Measurements from ENCODE around the gene SLIT1. TPM values are rescaled to one million over a fixed set of nuclear protein-coding genes. Genes with fewer than 3 reads are reported as not detected.

Gene SLIT1
- total RNA-seq, 4 donors from 2014 or later = not detected

DNA sequence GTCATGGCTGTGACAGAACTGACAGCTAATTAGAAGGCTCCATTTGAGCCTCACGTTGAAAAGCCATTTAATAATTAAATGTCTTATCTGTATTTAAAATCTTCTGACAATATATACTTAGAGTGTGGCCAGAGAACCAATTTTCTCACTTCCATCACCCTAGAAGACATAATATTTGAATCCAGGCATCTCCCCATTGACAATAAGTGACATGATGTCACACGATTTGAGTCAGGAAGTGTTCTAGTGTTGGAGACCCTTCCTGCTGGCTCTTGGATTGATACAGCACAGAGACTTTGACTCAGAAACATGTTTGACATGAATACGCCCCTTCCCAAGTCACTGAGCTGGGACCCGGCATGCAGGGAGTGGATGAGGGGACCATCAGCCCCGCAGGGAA is 85.9 kb downstream of the SLIT1 start:
- TF ChIP-seq, protein P1, sequence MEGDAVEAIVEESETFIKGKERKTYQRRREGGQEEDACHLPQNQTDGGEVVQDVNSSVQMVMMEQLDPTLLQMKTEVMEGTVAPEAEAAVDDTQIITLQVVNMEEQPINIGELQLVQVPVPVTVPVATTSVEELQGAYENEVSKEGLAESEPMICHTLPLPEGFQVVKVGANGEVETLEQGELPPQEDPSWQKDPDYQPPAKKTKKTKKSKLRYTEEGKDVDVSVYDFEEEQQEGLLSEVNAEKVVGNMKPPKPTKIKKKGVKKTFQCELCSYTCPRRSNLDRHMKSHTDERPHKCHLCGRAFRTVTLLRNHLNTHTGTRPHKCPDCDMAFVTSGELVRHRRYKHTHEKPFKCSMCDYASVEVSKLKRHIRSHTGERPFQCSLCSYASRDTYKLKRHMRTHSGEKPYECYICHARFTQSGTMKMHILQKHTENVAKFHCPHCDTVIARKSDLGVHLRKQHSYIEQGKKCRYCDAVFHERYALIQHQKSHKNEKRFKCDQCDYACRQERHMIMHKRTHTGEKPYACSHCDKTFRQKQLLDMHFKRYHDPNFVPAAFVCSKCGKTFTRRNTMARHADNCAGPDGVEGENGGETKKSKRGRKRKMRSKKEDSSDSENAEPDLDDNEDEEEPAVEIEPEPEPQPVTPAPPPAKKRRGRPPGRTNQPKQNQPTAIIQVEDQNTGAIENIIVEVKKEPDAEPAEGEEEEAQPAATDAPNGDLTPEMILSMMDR (IDR thresholded peaks at IDR 0.05) = no peak
- TF ChIP-seq POLR2A (IDR thresholded peaks at IDR 0.05) = no peak
- 65 to 74% methylated on average over 5 of the region's 5 CpGs for WGBS, 2 donors
- H3K4me3 ChIP-seq (ENCODE audit: low read depth, poor library complexity, severe bottlenecking) = no peak overlapping the region
- intact Hi-C loops (cut with DNase I; ENCODE audit: low total_unique reads) = no loop called here
- DNase-seq (ENCODE audit: low spot score in 2 of 2) = no peak

DNA sequence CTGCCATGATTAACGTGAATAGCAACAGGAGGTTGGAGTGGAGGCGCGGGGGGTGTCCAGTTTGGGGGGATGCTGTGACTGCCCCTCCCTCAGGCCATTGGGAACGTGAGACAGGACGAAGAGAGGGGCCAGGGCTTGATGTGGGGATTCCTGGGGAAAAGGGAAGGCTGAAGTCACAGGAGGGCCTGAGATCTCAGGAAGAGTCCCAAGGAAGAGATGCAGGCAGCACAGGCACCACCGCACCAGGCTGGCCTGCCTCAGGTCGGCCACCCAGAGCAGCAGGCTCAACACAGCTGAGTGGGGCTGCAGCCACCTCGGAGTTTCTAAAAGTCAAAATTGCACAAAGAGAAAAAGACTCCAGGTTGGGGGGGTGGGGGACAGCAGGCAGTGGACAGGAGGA is 86.7 kb downstream of the SLIT1 start:
- DNase-seq (ENCODE audit: low spot score in 2 of 2) = no peak
- TF ChIP-seq, protein P1 (IDR thresholded peaks at IDR 0.05) = no peak
- no peak for TF ChIP-seq POLR2A (IDR thresholded peaks at IDR 0.05)
- intact Hi-C loops (cut with DNase I; ENCODE audit: low total_unique reads) = no loop called here
- H3K4me3 ChIP-seq (ENCODE audit: low read depth, poor library complexity, severe bottlenecking) = no peak overlapping the region
- 67 to 70% methylated on average over 8 of the region's 8 CpGs for WGBS, 2 donors

DNA sequence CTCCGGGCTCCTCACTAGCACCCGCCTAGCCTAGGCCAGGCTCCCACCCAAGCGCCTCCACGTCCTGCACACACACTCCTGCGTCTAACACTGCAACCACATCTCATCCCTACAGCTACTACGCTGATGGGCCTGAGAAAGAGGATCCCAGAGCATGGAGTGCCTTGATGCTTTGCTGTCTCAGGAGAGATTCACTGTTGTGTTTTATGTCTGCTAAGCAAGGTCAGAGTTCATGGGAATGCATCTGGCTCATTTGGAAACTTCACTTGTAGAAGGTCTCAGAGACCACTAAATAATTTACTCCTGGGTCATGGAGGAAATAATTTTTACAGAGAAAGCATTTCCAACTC is 88.7 kb downstream of the SLIT1 start:
- no peak for TF ChIP-seq POLR2A (IDR thresholded peaks at IDR 0.05)
- TF ChIP-seq, protein P1 (IDR thresholded peaks at IDR 0.05) = no peak
- 78 to 88% methylated on average over 6 of the region's 6 CpGs for WGBS, 2 donors
- no peak overlapping the region for H3K4me3 ChIP-seq (ENCODE audit: low read depth, poor library complexity, severe bottlenecking)
- no peak for DNase-seq (ENCODE audit: low spot score in 2 of 2)
- intact Hi-C loops (cut with DNase I; ENCODE audit: low total_unique reads) = no loop called here

DNA sequence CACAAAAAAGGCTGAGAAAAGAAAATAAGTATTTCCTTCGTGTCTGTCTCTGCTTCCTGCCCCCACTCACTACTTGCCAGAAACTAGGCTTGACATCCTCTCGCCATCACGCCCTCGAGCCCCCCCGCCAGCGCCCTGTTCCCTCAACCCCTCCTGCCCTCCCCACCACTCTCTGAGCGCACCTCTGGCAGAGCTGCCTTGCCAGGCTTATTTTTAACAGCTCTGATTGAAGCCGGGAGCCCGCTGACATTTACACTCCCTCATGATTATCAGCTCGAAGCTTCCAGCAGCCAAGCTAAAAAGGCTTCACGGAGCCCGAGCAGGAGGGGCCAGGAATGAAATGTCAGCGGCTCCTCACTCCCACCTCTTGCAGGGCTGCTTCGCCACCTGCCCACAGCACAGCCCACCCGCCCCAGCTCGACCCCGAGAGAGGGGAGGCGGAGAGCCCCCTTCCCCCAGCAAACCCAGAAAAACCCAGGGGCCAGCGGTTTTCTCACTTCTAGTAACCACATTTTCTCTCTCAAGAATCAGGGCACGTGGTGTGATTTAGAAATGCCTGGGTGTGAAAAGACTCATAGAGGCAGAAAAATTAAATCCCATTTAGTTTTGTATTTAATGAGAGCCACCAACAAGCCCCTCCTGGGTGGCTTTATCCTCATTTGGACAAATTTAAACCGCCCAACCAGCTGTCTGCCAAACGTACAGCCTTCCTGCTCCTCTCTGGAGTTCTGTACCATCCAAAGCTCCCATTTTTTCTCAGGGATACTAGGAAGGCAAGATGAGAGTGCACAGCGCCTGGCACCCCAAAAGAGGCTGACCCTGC is 89.3 kb downstream of the SLIT1 start:
- intact Hi-C loops (cut with DNase I; ENCODE audit: low total_unique reads) = no loop called here
- no peak for DNase-seq (ENCODE audit: low spot score in 2 of 2)
- 17 to 23% methylated on average over 23 of the region's 23 CpGs for WGBS, 2 donors
- TF ChIP-seq POLR2A (IDR thresholded peaks at IDR 0.05) = no peak
- TF ChIP-seq, protein P1 (IDR thresholded peaks at IDR 0.05) = no peak
- H3K4me3 ChIP-seq (ENCODE audit: low read depth, poor library complexity, severe bottlenecking) = no peak overlapping the region

DNA sequence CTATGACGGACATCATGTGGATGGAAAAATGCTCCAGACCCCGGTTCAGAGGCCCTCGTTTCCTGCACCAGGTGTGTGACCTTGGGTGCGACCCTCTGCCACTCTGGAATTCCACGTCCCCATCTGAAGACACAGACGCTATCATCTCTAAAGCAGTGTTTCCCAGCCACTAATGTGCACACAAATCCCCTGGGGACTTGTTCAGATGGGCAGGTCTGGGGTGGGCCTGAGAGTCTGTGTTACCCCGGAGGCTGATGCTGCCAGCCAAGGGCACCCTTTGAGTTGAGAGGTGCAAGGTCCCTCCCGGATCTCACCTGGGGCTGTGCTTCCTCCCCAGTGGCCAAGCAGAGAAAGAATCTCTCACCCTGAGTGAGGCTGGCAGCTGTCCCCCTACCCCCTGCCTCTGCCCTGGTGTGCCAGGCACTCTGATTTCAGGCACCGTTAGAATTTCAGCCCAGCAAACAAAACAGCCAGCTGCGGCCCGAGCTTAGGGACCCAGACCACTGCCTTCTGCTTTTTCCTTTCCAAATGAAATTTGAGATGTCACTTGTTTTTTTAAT is 90.0 kb downstream of the SLIT1 start:
- TF ChIP-seq, protein P1 (IDR thresholded peaks at IDR 0.05) = no peak
- TF ChIP-seq POLR2A (IDR thresholded peaks at IDR 0.05) = no peak
- WGBS, 2 donors = 38 to 39% methylated on average over 11 of the region's 11 CpGs
- H3K4me3 ChIP-seq (ENCODE audit: low read depth, poor library complexity, severe bottlenecking) = no peak overlapping the region
- no peak for DNase-seq (ENCODE audit: low spot score in 2 of 2)
- intact Hi-C loops (cut with DNase I; ENCODE audit: low total_unique reads) = no loop called here

Measured in lower leg skin (tissue), 4 donors.